Pons (tissue), 1 donor: ENCODE measurements around the gene FOXL1.
"Not testable (repeated sequence)": the region's sequence is repeated elsewhere in the genome, so short reads cannot be mapped to it uniquely, and the experiment has no call there.

ENCODE experiments used
- DNase-seq: peaks from one replicate; pipeline ENCODE4 v3.0.0-alpha.2; 2016; ENCODE audit warnings: low spot score

Gene FOXL1

GRCh38 chr16:86580791-86581170, 2.4 kb downstream of the FOXL1 start:
- no peak for DNase-seq

DNA sequence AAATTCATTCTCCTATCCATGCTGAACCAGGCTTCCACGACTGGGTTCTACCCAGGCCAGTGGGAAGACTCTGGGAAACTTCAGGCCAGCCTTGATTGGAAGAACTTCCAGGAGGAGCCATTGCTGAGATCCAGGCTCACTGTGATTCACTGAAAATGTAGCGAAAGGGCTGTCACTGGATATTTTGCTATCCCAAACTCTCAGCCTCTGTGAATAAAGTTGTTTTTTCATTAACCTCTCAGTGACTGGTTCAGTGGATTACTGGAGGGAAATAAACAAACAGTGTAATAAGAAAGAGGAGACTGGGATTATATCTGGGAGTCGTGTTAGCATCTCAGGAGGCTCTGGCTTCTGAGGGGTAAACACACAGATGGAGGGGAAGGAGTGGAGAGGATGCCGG, 3.1 kb downstream of the FOXL1 start:
- no peak for DNase-seq

- no peak for DNase-seq
Measured at GRCh38 chr16:86584071-86584685, 5.8 kb downstream of the FOXL1 start.

- DNase-seq: no peak
Measured at GRCh38 chr16:86584726-86585721, 6.7 kb downstream of the FOXL1 start.

DNA sequence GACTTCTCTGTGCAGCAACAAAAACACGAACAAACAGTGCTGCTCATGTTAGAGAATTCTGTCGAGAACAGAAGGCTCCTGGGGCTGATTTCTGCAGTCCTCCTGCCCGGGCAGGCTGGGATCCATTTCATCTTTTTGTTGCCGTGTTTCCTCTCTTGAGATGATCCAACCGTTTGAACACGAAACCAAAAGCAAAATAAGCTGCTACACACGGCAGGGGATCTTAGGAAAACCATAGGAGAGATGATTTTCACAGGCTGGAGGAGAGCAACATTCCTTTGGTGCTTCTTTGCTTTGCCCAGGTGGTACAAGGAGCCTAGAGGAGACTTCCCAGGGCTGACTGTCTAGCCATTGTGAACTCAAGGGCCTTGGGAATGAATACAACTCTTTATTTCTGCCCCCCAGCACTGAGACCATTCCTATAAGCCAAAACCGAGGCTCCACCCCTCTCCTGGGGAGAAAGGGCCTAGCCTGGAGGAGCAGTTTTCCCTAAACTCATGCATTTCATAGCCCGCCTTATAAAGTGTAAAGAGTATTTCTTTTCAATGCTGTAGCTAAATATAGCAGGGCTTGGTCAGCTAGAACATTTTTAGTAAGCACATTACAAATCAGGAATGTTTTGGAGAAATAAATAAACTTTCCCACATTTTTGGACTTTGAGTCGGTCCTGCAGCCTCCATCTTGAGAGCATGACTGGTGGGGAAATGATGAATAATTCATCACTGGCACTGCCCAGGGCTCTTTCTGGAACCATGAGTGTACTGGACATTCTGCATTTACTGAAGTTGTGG, 7.7 kb downstream of the FOXL1 start:
- no peak for DNase-seq

GRCh38 chr16:86587487-86587886, 9.1 kb downstream of the FOXL1 start:
- no peak for DNase-seq

DNA sequence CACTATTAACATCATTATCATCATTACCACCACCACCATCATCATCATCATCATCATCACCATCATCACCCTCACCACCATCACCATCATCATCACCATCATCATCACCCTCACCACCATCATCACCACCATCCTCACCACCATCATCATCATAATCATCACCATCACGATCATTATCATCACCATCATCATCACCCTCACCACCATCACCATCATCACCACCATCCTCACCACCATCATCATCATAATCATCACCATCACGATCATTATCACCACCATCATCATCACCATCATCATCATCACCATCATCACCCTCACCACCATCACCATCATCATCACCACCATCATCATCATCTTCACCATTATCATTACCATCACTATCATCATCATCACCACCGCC, 9.6 kb downstream of the FOXL1 start:
- not testable (repeated sequence) for DNase-seq

- no peak for DNase-seq
Measured at GRCh38 chr16:86590501-86591144, 12.3 kb downstream of the FOXL1 start.

DNA sequence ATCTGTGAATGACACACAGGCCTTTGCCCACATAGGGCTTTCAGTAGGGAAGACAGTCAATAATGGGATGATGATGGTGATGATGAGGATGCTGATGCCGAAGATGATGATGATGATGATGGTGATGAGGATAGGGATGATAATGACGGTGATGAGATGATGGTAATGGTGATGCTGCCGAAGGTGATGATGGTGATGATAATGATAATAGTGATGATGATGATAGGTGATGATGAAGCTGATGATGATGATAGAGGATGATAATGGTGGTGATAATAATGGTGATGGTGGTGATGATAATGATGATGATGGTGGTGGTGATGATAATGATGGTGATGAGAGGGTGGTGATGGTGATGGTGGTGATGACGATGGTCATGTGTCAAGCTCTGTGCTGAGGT, 12.9 kb downstream of the FOXL1 start:
- DNase-seq: no peak

GRCh38 chr16:86593913-86594620, 15.7 kb downstream of the FOXL1 start:
- DNase-seq: no peak

- DNase-seq: no peak
Measured at GRCh38 chr16:86594721-86595120, 16.4 kb downstream of the FOXL1 start.

GRCh38 chr16:86595983-86596605, 17.7 kb downstream of the FOXL1 start:
- no peak for DNase-seq

DNA sequence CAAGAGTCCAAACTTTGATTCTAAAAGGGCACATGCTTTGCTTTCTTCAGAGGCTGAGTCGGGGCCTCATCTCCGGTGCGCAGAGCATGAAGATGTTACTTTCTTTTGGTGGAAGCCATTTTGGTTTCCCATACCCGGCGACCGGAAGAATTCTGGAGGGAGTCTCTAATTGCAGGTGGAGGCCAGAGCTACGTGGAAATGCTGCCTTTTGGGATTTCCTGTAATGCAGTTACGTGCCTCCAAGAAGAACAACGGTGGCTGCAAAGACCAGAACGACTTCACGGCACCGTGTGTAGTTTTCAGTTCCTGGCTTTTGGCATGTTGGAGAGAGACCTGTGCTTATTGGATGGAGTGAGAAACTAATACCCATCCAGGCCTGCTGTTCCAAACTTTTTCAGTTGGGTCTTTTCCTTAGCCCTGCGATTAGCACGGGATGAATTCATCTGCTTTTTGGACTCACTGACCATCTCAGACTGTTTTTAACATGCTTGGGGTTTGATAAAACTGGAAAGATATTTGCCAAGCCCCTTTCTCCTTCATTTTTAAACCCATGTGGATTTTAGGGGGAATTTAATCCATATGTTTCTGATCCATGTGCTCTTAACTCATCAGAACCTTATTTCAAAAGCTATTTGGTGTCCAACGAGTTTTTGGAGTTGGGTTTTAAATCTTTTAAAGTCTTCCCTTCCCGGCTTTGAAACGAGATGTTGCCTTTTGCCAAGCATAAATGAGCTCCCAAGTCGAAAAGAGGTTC, 19.0 kb downstream of the FOXL1 start:
- no peak for DNase-seq

GRCh38 chr16:86597880-86598606, 19.7 kb downstream of the FOXL1 start:
- DNase-seq: no peak

DNA sequence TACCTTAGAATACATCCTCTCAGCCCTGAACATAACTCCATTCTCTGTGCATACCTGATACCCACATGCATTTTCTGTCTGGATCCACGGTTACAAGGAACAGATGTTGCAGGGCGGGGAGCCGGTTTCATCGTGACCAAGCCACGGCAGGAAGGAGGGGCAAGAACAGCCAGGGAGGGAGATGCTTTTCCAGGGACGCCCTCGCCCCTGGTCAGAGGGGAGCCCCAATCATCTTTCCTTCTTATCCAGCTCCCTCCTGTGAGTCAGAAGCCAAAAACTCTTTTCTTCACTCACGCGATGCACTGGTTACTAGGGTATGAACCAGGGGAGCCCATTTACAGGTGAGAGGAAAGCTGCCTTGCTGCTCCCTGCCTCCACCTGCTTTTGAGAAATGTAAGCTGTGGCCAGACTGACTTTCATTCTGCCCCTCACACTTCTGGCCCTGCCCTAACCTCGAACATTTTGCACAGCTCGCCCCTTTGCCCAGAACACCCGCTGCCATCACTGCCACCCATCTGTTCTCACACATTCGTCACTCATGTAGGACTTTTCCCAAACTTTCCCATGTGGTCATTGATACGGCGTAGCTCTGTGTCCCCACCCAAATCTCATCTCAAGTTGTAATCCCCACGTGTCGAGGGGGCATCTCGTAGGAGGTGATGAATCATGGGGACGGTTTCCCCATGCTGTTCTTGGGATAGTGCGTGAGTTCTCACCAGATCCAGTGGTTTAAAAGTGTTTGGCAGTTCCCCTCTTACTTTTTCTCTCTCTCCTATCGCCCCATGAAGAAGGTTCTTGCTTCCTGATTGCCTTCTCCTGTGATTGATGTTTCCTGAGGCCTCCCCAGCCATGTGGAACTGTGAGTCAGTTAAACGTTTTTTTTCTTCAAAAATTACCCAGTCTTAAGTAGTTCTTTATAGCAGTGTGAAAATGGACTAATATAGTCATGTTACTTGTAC, 20.5 kb downstream of the FOXL1 start:
- no peak for DNase-seq

- DNase-seq: no peak
Measured at GRCh38 chr16:86601356-86601755, 23.0 kb downstream of the FOXL1 start.

DNA sequence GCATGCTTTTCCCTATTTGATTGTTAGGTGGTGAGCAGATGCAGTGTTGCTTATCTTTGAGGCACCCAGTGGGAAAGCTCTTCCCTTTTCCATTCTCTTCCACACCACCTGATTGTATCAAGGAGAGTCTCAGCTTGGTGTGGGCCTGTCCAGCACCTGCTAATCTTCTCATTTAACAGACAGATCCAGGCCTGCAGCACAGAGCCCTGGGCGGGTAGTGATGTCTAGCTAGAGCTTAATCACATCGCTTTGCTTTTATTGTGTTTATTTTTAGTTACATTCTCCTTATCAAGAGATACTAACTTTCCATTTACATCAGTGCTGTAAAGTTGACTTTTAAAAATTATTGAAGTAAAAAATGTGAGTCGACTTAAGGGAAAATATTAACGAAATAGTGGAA, 24.2 kb downstream of the FOXL1 start:
- DNase-seq: no peak

- no peak for DNase-seq
Measured at GRCh38 chr16:86604436-86605193, 26.3 kb downstream of the FOXL1 start.
